Panc1 (cell line): ENCODE results near the gene RNF4.

Experiments
- CTCF ChIP-seq: fragments of 450-650 bp; IDR thresholded peaks from 2 replicates; pipeline ENCODE4 v1.5.1; 2017; ENCODE audit warnings: mild to moderate bottlenecking
- TF ChIP-seq, protein P1 (sequence below), 2 experiments: IDR thresholded peaks; 2 replicates each; pipeline ENCODE4 v1.6.1; 2011 to 2012; ENCODE audit warnings: low read depth in 2 of 2, control low read depth in 1 of 2, low read length in 1 of 2, mild to moderate bottlenecking in 1 of 2, moderate library complexity in 1 of 2; ENCODE audit not compliant: insufficient read depth in 1 of 2

DNA sequence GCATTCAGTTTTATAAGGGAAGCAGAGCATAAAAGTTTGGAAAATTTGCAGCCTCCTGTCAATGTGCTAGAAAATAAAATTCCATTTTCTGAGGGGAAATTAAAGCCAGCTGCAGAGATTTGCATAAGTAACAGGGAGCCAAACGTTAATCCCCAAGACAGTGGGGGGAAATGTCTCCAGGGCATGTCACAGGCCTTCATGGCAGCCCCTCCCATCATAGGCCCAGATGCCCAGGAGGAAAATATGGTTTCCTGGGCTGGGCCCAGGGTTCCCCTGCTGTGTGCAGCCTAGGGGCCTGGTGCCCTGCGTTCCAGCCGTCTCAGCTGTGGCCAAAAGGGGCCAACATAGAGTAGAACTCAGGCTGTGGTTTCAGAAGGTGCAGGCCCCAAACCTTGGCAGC lies 9.3 kb downstream of the RNF4 start:
- TF ChIP-seq CTCF = no peak
- TF ChIP-seq, protein P1, sequence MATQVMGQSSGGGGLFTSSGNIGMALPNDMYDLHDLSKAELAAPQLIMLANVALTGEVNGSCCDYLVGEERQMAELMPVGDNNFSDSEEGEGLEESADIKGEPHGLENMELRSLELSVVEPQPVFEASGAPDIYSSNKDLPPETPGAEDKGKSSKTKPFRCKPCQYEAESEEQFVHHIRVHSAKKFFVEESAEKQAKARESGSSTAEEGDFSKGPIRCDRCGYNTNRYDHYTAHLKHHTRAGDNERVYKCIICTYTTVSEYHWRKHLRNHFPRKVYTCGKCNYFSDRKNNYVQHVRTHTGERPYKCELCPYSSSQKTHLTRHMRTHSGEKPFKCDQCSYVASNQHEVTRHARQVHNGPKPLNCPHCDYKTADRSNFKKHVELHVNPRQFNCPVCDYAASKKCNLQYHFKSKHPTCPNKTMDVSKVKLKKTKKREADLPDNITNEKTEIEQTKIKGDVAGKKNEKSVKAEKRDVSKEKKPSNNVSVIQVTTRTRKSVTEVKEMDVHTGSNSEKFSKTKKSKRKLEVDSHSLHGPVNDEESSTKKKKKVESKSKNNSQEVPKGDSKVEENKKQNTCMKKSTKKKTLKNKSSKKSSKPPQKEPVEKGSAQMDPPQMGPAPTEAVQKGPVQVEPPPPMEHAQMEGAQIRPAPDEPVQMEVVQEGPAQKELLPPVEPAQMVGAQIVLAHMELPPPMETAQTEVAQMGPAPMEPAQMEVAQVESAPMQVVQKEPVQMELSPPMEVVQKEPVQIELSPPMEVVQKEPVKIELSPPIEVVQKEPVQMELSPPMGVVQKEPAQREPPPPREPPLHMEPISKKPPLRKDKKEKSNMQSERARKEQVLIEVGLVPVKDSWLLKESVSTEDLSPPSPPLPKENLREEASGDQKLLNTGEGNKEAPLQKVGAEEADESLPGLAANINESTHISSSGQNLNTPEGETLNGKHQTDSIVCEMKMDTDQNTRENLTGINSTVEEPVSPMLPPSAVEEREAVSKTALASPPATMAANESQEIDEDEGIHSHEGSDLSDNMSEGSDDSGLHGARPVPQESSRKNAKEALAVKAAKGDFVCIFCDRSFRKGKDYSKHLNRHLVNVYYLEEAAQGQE (IDR thresholded peaks at IDR 0.05; ENCODE audit: insufficient read depth in 1 of 2, low read depth in 2 of 2, low read length in 1 of 2) = no peak
